Measurements from ENCODE around the gene NTRK3. TPM values are rescaled to one million over a fixed set of nuclear protein-coding genes. Genes with fewer than 3 reads are reported as not detected.

The NTRK3 gene
- total RNA-seq, 1 donor from 2014 or later = 1.1 TPM

DNA sequence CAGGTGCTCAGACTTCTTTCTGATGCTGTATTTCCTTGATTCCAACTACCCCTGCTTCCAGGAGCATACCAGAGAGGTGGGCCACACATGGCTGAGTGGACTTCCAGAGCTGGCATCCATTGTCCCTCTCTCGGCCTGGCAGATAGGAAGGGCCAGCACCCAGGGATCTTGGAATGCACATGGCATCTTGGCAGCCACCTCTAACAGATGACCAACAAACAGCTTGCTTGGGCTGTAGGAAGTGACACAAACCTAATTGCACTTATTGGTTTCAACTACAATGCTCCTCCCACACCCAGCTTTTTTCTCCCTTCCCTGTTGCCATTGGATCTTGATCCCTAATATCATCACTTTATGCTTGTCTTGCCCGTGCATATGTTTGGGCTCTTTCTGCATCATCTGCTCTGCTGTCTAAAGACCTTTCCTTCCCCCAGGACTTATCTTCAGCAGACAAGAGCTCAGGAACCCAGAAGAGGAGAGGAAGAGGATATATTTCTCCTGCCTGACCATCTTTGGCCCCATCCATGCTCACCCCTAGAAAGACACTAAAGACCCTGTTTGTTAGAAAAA, 294.6 kb downstream of the NTRK3 start:
- H3K9me3 Mint-ChIP-seq = peaks cover 2% of the 10 kb centered on the region
- no peaks in the 10 kb centered on the region for H3K36me3 Mint-ChIP-seq (ENCODE audit: low read depth)
- no peak overlapping the region for H3K4me3 Mint-ChIP-seq
- DNase-seq (ENCODE audit: low read depth, low spot score) = no peak
- H3K27me3 Mint-ChIP-seq (ENCODE audit: low read depth) = peaks cover 30% of the 10 kb centered on the region
- no peak overlapping the region for H3K27ac Mint-ChIP-seq (ENCODE audit: unreplicated experiment)
- TF ChIP-seq, protein P1, sequence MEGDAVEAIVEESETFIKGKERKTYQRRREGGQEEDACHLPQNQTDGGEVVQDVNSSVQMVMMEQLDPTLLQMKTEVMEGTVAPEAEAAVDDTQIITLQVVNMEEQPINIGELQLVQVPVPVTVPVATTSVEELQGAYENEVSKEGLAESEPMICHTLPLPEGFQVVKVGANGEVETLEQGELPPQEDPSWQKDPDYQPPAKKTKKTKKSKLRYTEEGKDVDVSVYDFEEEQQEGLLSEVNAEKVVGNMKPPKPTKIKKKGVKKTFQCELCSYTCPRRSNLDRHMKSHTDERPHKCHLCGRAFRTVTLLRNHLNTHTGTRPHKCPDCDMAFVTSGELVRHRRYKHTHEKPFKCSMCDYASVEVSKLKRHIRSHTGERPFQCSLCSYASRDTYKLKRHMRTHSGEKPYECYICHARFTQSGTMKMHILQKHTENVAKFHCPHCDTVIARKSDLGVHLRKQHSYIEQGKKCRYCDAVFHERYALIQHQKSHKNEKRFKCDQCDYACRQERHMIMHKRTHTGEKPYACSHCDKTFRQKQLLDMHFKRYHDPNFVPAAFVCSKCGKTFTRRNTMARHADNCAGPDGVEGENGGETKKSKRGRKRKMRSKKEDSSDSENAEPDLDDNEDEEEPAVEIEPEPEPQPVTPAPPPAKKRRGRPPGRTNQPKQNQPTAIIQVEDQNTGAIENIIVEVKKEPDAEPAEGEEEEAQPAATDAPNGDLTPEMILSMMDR (conservative IDR thresholded peaks at IDR 0.05) = no peak
- H3K4me1 Mint-ChIP-seq = peaks cover 10% of the 10 kb centered on the region

DNA sequence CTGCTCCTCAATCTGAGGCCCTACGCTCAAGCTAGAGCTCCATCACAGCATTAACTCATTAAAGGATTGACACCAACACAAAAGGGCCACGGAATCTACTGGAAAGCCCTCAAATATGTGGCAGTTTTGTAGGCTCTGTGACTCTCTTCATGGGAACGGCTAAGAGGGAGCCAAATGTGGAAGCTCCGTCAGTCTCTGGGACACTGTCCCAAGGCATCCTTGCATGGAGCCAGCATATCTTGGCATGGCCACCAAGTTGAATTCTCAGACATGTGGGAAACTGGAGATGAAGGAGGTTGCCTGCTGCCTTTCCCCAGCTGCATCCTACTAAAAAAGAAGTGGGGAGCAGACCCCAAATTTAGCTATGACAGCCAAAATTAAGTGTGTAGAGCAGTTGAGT, 296.9 kb downstream of the NTRK3 start:
- H3K4me1 Mint-ChIP-seq = peaks cover under 1% of the 10 kb centered on the region
- no peak overlapping the region for H3K4me3 Mint-ChIP-seq
- no peak for DNase-seq (ENCODE audit: low read depth, low spot score)
- H3K36me3 Mint-ChIP-seq (ENCODE audit: low read depth) = no peaks in the 10 kb centered on the region
- peaks cover 26% of the 10 kb centered on the region for H3K27me3 Mint-ChIP-seq (ENCODE audit: low read depth)
- H3K27ac Mint-ChIP-seq (ENCODE audit: unreplicated experiment) = no peak overlapping the region
- H3K9me3 Mint-ChIP-seq = no peaks in the 10 kb centered on the region
- TF ChIP-seq, protein P1 (conservative IDR thresholded peaks at IDR 0.05) = no peak

DNA sequence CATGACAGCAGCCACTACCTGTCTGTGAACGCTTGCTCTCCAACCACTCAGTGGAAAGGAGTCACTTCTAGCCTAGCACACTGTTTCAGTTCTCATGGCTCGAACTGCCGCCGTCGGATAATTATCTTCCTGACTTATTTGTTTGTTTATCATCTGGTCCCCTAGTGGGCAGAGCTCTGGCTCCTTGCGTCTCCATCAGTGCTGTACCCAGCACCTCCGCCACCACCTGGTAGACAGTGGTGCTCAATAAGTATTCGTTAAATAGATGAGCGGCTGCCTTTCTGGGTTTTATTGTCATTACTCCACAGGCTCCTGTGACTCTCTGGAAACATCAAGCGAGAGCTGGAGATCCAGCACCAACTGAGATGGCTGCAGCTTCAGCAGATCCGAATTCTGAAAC, 297.5 kb downstream of the NTRK3 start:
- Mint-ChIP-seq H3K36me3 (ENCODE audit: low read depth) (no peaks in the 10 kb centered on the region), H3K27me3 (ENCODE audit: low read depth) (peaks cover 26% of the 10 kb centered on the region)
- no peak for DNase-seq (ENCODE audit: low read depth, low spot score)

DNA sequence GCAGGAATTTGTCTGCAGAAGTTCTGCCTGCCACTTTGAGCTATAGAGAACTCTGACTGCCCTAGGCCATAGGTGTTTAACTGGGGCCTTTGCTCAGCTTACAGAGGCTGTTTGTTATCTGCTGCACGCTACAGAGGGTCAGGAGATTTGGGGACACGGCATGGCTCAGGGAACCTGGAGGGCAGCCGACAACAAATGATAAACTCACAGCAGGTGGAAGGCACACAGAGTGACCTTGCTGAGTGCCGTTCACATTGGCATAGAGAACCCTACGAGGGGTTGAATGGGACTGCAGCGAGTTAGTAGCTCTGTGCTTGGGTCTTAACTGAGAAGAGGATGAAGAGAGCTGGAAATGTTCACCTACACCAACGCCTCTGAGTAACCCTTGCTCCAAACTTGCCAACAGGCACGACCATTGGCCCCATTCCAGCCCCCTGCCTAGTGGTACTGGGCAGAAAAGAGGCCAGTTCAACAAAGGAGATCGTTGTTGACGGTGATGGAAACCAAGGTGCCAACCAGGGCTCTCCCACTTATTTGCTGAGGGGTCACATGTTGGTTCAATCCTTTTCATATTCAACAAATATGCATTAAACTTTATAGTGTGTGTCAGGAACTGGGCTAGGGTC, 301.1 kb downstream of the NTRK3 start:
- no peaks in the 10 kb centered on the region for H3K9me3 Mint-ChIP-seq
- no peak overlapping the region for H3K27ac Mint-ChIP-seq (ENCODE audit: unreplicated experiment)
- DNase-seq (ENCODE audit: low read depth, low spot score) = no peak
- peaks cover 4% of the 10 kb centered on the region for H3K4me1 Mint-ChIP-seq
- H3K4me3 Mint-ChIP-seq = no peak overlapping the region
- TF ChIP-seq, protein P1 (conservative IDR thresholded peaks at IDR 0.05) = no peak
- H3K27me3 Mint-ChIP-seq (ENCODE audit: low read depth) = peaks cover 20% of the 10 kb centered on the region
- H3K36me3 Mint-ChIP-seq (ENCODE audit: low read depth) = no peaks in the 10 kb centered on the region

More for the DNA sequence above, 297.5 kb downstream of the NTRK3 start:
- Mint-ChIP-seq H3K4me1 (no peaks in the 10 kb centered on the region), H3K4me3 (no peak overlapping the region), H3K27ac (ENCODE audit: unreplicated experiment) (no peak overlapping the region), H3K9me3 (no peaks in the 10 kb centered on the region)
- TF ChIP-seq, protein P1 (conservative IDR thresholded peaks at IDR 0.05) = peak; percentile 26

DNA sequence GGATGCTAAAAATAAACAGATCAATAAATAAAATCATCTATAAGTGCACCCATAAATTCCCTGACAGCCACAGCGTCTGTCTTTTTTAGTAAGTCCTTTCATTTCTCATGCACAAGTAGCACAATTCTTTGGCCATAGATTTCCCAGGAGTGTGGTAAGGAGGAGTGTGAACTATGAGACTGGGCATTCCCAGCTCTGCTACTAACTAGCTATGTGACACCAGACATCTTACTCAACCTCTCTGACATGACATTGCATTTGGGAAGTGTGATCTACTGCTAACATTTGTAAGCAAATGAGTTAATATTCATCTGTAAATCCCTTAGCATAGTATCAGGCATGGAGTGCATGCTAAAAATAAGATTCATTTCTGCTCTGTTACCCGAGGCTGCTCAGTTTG, 301.7 kb downstream of the NTRK3 start:
- DNase-seq (ENCODE audit: low read depth, low spot score) = no peak
- H3K9me3 Mint-ChIP-seq = no peaks in the 10 kb centered on the region
- H3K4me1 Mint-ChIP-seq = peaks cover 4% of the 10 kb centered on the region

More for the DNA sequence above, 301.7 kb downstream of the NTRK3 start:
- peaks cover 20% of the 10 kb centered on the region for H3K27me3 Mint-ChIP-seq (ENCODE audit: low read depth)
- TF ChIP-seq, protein P1 (conservative IDR thresholded peaks at IDR 0.05) = no peak
- no peak overlapping the region for H3K27ac Mint-ChIP-seq (ENCODE audit: unreplicated experiment)
- no peak overlapping the region for H3K4me3 Mint-ChIP-seq
- no peaks in the 10 kb centered on the region for H3K36me3 Mint-ChIP-seq (ENCODE audit: low read depth)
